ENCODE measurements around the gene KIF5B. TPM values are rescaled to one million over a fixed set of nuclear protein-coding genes. Genes with fewer than 3 reads are reported as not detected.

Gene KIF5B
- total RNA-seq, 1 experiment from 2014 or later: 148 TPM

DNA sequence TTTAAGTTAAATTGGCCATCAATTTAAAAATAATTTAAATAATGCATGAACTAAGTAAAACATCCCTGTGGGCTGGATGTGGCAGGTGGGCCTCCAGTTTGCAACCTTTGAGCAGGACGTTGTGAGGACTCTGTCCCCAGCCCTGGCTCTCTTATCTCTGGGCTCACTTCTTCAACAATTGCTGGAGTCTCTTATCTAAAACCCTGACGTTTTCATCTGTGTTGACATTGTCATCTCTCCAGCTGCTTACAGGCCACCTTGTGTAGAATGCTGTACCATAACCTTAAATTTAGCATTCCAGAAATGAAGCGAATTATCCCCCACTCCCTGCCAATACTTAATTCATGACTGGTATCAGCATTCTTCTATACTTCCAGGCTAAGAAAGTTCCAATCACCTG lies 3.2 kb upstream of the KIF5B start:
- Histone ChIP-seq H3K27ac (ENCODE audit: low read depth, low read length, poor library complexity, severe bottlenecking) (no peak overlapping the region), H3K27me3 (replicated peaks; ENCODE audit: insufficient read depth, low read depth, low read length, poor library complexity) (no peaks in the 10 kb centered on the region), H3K36me3 (ENCODE audit: insufficient read depth, low read length, poor library complexity, severe bottlenecking) (no peaks in the 10 kb centered on the region), H3K4me3 (ENCODE audit: low read depth, low read length, poor library complexity, severe bottlenecking) (no peak overlapping the region), H3K9me3 (ENCODE audit: low read depth, low read length, poor library complexity, severe bottlenecking) (no peaks in the 10 kb centered on the region), H3K4me1 (ENCODE audit: insufficient read depth, low read length, poor library complexity, severe bottlenecking) (no peaks in the 10 kb centered on the region)
- ChIA-PET CTCF (no interaction called here), POLR2A (ENCODE audit: low non-redundant PET) (no interaction called here)
- BruUV-seq (replicated peaks): no TSS peak
- DNase-seq (ENCODE audit: low spot score): no peak
- intact Hi-C loops (cut with micrococcal nuclease; ENCODE audit: unreplicated experiment): loop anchor here (5.0 kb wide), 1 partner anchor 288 kb away; the partner anchor contains the start of gene EPC1
- TF ChIP-seq EZH2 (IDR thresholded peaks at IDR 0.05; ENCODE audit: borderline replicate concordance, low read depth, low read length, poor library complexity, severe bottlenecking): no peak
- TF ChIP-seq, protein P1, sequence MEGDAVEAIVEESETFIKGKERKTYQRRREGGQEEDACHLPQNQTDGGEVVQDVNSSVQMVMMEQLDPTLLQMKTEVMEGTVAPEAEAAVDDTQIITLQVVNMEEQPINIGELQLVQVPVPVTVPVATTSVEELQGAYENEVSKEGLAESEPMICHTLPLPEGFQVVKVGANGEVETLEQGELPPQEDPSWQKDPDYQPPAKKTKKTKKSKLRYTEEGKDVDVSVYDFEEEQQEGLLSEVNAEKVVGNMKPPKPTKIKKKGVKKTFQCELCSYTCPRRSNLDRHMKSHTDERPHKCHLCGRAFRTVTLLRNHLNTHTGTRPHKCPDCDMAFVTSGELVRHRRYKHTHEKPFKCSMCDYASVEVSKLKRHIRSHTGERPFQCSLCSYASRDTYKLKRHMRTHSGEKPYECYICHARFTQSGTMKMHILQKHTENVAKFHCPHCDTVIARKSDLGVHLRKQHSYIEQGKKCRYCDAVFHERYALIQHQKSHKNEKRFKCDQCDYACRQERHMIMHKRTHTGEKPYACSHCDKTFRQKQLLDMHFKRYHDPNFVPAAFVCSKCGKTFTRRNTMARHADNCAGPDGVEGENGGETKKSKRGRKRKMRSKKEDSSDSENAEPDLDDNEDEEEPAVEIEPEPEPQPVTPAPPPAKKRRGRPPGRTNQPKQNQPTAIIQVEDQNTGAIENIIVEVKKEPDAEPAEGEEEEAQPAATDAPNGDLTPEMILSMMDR (conservative IDR thresholded peaks at IDR 0.05; ENCODE audit: low read depth, low read length): no peak

DNA sequence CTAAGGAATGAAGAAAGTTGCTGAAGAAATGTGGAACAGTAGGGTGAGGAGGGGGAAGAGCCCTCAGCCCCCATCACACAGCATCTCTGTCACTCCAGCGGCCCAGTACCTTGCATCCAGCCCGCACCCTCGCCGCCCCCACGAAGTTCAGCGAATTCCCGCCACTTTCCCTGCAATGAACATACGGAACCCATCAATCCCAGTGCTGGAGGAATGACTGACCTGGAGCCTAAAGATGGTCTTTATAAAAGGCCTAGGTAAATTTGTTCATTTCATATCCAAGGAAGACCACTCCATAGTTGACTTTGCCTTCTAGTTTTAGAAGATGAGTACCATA lies 779 bp upstream of the KIF5B start:
- intact Hi-C loops (cut with micrococcal nuclease; ENCODE audit: unreplicated experiment): loop anchor here (5.0 kb wide), 1 partner anchor 290 kb away; the partner anchor contains the start of gene EPC1
- POLR2A ChIA-PET (ENCODE audit: low non-redundant PET): no interaction called here
- H3K4me3 ChIP-seq (ENCODE audit: low read depth, low read length, poor library complexity, severe bottlenecking): peak overlapping the region; percentile 97
- H3K27ac ChIP-seq (ENCODE audit: low read depth, low read length, poor library complexity, severe bottlenecking): peak overlapping the region; percentile 95
- H3K9me3 ChIP-seq (ENCODE audit: low read depth, low read length, poor library complexity, severe bottlenecking): no peaks in the 10 kb centered on the region
- no peak for TF ChIP-seq EZH2 (IDR thresholded peaks at IDR 0.05; ENCODE audit: borderline replicate concordance, low read depth, low read length, poor library complexity, severe bottlenecking)
- TF ChIP-seq, protein P1 (conservative IDR thresholded peaks at IDR 0.05; ENCODE audit: low read depth, low read length): no peak
- peaks cover 20% of the 10 kb centered on the region for H3K4me1 ChIP-seq (ENCODE audit: insufficient read depth, low read length, poor library complexity, severe bottlenecking)
- DNase-seq (ENCODE audit: low spot score): no peak
- H3K36me3 ChIP-seq (ENCODE audit: insufficient read depth, low read length, poor library complexity, severe bottlenecking): no peaks in the 10 kb centered on the region
- CTCF ChIA-PET: no interaction called here
- BruUV-seq (replicated peaks): TSS peak; percentile 76
- H3K27me3 ChIP-seq (replicated peaks; ENCODE audit: insufficient read depth, low read depth, low read length, poor library complexity): no peaks in the 10 kb centered on the region

DNA sequence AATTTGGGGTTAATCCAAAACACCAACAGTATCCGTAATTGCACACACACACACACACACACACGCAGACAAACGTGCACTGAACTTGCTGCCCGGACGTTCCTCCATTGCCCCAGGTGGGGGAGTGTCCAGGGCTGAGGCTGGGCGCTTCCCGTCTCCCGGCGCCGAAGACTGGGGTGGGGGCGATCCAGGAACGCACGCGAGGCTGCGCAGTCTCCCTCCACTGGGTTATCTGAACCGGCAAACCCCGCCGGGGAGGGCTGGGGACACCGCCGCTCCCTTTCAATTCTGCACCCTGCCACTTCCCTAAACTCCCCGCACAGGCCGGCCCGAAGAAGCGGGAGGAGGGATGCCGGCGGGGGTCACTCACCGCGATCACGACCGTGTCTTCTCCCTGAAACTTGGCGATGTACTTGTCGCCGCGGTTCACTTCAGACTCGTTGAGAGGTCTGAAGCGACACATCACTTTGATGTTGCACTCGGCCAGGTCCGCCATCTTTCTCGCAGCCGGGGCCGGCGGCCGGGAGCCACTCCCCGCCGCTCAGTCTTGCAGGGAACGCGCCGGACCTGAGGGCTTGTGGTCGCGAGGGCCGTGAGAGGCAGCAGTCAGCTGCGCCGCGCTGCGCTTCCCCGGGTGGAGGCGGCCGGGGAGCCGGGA lies 618 bp downstream of the KIF5B start:
- DNase-seq (ENCODE audit: low spot score): peak; percentile 64
- Histone ChIP-seq H3K9me3 (ENCODE audit: low read depth, low read length, poor library complexity, severe bottlenecking) (no peaks in the 10 kb centered on the region), H3K27ac (ENCODE audit: low read depth, low read length, poor library complexity, severe bottlenecking) (peak overlapping the region; percentile 95), H3K4me3 (ENCODE audit: low read depth, low read length, poor library complexity, severe bottlenecking) (peak overlapping the region; percentile 97), H3K4me1 (ENCODE audit: insufficient read depth, low read length, poor library complexity, severe bottlenecking) (peaks cover 29% of the 10 kb centered on the region), H3K36me3 (ENCODE audit: insufficient read depth, low read length, poor library complexity, severe bottlenecking) (no peaks in the 10 kb centered on the region), H3K27me3 (replicated peaks; ENCODE audit: insufficient read depth, low read depth, low read length, poor library complexity) (no peaks in the 10 kb centered on the region)
- ChIA-PET POLR2A (ENCODE audit: low non-redundant PET) (interaction anchor here (0.6 to 0.7 kb wide), 2 partner anchors 296 to 1129 kb away, joined by 3 read pairs; no protein-coding TSS in a partner anchor), CTCF (no interaction called here)
- BruUV-seq (replicated peaks): no TSS peak
- TF ChIP-seq, protein P1 (conservative IDR thresholded peaks at IDR 0.05; ENCODE audit: low read depth, low read length): no peak
- intact Hi-C loops (cut with micrococcal nuclease; ENCODE audit: unreplicated experiment): loop anchor here (5.0 kb wide), 1 partner anchor 292 kb away; the partner anchor contains the start of gene EPC1
